Activated T-helper 1 cell treated with anti-CD3 and anti-CD28 coated beads, Interleukin-2, amount 50 U/mL, for 16 hours (primary cell): ENCODE results near the gene SEC16A.
"Not testable (repeated sequence)": the region's sequence is repeated elsewhere in the genome, so short reads cannot be mapped to it uniquely, and the experiment has no call there.

Experiments
- DNase-seq, 2 donors: peaks; one replicate each; pipeline ENCODE4 v3.0.0-alpha.2; 2020; ENCODE audit warnings: low read depth in 1 of 2, low spot score in 1 of 2

The SEC16A gene

DNA sequence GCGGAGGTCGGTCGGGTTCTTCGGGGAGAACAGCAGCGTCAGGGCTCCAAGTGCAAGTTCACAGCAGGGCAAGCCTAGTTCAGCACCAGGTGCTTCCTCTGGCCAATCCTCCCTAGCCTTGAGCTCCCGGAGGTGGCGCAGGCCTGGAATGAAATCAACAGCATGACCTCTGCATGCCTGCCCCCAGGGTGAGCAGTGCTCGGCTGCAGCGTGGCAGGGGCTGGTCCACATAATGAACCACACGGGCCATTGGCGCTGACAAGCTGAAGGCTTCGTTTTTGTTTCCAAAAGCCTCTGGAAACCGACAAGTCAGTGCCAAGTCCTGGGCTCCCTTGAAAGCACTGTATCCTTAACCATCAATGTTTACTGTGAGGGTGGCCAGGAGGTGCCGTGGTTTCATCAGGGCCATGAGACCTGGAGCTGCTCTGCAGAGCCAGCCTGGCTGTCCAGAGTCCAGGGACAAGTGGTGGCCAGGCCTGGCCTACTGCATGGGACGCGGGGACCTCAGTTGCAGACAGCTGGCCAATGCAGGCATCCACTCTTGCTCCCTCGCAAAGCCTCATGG is 41.1 kb downstream of the SEC16A start:
- DNase-seq: no peak

DNA sequence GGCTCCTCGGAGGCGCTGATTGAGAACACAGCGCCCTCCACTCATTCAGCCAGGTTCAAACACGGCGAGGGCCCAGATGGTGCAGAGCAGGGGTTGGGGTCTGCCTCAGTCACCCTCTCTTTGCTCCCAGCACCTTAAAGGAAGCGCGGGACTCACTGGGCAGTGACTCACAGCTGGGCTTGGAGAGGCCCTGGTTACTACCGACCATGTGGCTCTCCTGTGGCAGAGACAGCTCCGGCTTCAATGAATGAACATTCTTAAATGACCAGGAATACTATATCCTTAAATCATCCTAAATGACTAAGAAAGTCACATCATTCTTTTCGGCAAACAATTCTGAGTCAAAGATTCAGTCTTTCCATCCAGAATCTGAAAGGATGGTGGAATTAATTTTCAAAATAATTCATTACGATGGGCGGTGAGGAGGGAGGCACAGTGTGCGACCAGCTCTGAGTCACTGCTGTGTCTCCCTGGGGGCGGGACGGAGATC is 41.6 kb downstream of the SEC16A start:
- DNase-seq: no peak

DNA sequence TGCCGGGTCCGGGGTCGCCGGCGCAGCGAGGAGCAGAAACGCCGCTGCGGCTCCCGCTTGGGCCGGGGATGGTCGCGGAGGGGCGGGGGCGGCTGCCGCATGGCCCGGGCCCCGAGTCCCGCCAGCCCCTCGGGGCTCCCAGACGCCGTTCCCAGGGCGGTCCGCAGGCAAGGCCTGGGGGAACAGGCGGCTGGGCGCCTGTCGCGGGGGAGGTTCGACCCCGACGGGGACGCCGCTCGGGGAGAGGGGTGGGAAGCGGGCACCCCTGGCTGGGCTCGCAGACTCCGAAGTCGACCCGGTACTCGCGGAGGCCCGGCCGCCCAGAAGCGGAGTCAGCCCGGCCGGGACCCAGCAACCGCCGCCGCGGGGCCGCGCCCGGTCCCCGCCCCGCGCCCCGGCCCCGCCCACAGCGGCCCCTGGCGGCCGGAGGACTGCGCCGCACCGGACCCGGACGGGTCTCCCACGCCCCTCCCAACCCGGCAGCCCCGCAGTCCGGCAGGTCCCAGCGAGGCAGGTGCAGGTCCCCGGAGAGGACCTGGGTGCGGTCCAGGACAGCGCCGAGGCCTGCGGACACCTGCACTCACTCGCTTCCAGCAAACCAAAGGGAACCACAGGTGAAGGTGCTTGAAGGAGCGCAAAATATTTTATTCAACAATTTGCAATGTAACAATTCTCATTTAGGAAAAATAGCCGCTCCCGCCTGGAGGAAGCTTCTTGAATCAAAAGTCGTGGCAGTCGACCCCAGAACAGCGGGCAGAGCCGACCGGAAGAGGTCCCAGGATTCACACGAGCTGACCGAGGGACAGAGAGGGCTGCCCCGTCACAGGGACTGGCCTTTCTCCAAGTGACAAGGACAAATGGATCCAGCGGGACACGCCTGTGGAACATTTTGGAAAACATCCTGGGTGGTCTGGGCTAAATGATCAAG is 43.1 kb downstream of the SEC16A start, which contains the start of gene INPP5E:
Gene INPP5E, minus strand, starts transcription at position 365 of the 928 bp plus-strand sequence. CDS start 426 bp downstream, outside the sequence.
- peak; percentile 77 to 79 for DNase-seq

DNA sequence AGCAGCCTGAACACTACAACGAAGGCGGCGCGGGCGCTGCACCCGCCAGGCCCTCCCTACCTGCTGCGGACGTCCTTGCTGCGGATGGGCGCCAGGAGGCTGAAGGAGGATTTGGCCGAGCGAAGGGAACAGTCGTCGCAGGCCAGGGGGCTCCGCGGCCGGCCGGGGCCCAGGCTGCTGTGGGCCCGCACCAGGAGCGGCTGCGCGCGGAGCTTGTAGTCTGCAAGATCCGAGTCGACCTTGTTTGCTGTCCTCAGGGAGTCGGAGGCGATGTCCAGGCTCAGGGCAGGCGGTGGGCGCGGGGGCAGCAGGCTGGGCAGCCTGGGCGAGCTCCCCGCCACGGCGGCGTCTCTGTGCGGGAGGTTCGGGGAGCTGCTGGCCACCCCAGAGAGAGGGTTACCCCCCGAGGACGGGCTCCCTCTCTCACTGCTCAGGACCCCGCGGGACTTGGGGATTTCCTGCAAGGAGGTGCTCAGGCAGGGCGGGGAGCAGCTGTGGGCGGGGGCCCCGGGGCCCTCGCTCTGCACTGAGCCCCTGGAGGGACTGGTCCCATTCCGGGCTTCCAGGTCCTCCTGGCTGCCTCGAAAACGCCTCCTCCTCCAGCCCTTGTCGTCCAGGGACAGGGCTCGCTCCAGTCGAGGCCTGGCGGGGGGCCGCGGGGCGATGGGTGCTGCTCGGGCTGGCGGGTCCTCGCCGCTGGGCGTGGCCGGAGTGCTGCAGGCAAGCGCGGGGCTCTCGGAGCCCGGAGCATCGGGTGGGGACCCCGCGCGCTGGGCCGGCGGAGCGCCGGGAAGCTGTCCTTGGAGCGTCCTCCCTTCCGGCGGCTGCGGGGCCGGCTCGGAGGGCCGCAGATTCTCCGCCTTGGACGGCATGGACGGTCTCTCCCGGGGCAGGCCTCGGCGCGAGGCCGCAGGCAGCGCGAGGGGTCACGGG is 44.0 kb downstream of the SEC16A start:
- peak; percentile 18 to 36 for DNase-seq

DNA sequence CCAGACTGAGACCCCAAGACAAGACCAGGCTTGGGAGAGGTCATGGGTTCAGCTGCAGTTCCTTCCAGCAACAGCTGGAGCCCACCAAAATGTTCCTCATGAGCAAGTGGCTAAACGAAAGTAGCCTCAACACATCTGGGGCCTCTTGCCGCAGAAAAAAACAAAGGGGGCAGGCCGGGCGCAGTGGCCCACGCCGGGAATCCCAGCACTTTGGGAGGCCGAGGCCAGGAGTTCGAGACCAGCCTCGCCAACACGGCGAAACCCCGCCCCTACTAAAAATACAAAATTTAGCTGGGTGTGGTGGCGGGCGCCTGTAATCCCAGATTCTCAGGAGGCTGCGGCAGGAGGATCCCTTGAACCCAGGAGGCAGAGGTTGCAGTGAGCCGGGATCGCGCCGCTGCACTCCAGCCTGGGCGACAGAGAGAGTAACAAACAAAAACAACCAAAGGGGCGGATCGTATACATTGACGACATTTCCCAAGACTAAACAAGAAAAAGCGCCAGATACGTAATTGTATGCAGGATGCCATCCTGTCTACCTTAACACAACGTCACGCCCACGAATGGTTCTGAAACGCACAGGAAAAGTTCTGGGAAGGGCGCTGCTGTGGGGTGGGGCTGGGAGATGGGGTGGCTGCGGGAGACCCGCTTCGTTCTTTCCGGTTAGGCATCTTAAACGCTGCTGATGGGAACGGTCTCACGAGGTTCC is 44.8 kb downstream of the SEC16A start:
- DNase-seq: no peak

DNA sequence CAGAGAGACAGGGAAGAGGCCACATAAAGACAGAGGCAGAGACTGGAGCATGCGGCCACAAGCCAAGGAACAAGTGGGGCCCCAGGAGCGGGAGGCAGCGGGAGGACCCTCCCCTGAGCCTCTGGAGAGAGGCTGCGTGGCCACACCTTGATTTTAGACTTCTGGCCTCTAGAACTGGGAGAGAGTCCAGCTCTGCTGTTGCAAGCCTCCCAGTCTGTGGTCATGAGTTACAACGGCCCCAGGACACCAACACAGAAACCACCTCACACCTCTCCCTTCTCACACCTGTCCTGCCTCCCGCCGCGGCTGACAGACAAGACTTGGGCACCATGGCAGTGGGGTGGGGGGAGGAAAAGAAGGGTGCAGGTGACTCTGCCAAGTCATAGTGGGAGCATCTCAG is 45.4 kb downstream of the SEC16A start:
- DNase-seq: no peak

DNA sequence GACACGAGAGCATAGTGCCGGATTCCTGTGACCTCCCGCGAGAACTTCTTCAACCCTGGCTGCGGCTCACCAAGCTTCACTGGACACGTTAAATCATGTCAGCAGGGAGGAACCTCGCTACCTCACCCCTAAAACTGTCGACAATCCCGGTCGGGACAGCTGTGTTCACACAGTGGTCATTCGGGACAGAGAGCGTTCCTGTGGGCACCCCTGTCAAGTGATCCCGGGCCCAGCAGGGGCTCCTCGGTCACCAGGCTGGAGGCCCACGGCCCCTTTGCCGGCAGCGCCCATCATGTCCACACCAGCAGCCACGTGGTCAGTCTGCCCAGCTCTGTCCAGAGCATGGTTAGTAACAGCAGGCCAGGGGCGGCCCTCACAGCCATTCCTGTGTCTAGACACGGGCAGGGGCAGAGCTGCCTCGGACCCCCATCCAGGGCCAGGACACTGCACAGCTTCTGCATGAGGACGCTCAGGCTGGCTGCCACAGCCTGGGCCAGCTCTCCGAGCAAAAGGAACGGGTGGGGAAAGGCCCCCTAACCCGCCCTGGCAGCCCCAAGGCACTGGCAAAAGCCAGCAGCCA is 46.7 kb downstream of the SEC16A start:
- DNase-seq: no peak

DNA sequence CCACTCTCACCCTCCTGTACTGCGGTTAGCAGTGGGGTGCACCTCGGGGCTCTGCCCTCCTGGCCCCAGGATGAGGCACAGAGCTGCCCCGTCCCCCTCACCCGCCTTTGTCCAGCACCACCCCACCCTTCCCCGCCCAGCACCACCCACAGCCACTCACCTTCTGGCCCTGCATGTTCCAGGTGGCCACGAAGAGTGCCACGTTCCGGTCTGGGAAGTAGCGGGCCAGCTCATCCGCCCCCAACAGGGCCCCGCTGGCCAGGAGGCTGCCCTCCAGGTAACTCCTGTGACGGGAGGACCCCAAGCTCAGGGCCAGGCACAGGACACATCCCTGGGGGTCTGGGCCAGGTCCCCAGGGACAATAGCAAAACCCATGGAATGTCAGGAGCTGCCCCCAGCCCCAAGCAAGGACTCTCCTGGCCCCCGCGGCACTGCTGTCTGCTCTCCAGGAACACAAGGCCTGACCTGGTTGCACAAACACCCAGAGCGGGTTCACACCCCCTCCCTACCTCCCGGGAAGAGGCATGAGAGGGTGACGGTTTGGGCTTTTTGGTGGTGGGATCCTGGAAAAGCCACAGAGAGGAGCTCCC is 48.2 kb downstream of the SEC16A start:
- no peak for DNase-seq

DNA sequence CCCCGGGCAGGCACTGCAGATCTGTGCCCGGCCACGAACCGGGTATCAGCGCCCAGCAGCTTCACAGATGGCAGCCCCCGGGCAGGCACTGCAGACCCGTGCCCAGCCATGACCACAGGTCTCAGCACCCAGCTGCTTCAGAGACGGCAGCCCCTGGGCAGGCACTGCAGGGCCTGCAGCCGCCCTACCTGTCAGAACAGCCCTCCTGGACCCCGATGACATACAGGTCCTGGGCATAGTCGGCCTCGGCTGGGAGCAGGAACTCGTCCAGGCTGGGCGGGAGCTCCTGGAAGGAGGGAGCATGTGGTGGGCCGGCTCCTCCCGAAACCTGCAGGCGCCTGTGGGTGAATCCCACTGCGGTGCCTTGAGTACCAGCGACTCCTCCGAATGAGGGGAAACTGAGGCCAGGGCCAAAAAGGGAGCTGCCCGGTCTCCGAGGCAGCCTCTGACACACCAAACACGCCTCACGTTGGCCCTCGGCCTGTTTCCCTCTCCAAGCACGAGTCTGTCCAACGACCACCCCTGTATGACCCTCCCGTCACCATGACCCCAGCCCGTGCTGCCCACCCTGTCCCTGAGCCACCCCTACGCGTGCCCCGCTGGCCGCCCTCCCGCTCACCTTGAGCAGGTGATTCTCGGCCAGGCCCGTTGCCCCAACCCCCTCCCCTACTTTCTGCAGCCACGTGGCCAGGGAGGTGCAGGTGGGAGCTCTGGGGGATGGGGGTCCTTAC is 48.8 kb downstream of the SEC16A start:
- DNase-seq: no peak

DNA sequence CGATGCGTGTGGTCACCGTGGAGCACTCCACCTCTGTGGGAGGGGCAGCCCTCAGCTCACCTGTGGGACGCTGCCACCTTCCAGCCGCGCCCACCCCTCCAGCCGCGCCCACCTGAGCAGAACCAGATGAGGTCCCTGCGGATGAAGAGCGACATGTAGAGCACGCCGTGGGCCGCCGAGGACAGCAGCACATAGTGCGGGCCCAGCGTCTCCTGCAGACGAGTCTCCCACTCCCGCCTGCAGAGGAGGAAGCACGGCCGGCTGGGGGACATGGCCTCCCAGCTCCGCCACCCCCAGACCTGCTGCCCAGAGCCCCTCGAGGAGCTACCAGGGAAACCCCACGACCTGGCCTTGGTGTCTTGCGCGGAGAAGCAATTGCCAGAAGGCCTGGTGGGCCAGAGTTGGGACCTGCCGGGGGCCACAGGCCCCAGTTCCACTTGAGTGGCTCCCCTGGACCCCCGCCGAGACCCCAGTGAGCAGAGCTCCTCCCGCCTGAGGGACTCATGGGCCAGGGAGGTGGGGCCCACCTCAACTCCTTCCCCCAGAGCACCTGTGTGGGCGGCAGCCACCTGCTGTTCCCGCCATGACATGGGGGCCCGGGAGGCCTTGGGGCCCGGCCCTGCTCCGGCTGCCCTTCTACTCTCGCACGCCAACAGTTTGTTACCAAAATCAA is 49.7 kb downstream of the SEC16A start:
- DNase-seq: no peak

DNA sequence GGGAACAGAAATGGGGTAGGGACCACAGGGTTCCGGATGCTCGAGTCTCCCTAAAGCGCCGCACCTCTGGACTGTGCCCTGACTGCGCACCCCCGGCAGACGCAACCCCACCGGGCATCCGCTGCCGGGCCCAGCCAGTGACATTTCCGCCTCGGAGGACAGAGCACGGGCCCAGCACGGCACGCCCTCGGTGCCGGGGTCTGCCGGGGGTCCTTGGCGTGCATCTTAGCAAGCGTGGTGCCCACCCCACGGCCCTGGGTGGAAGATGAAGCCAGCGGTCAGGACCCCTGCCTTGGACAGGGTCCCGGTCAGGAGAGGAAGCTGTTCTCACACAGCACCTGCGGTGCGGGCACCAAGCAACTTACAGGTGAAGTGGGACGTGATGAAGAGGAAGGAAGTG is 50.2 kb downstream of the SEC16A start:
- no peak for DNase-seq

DNA sequence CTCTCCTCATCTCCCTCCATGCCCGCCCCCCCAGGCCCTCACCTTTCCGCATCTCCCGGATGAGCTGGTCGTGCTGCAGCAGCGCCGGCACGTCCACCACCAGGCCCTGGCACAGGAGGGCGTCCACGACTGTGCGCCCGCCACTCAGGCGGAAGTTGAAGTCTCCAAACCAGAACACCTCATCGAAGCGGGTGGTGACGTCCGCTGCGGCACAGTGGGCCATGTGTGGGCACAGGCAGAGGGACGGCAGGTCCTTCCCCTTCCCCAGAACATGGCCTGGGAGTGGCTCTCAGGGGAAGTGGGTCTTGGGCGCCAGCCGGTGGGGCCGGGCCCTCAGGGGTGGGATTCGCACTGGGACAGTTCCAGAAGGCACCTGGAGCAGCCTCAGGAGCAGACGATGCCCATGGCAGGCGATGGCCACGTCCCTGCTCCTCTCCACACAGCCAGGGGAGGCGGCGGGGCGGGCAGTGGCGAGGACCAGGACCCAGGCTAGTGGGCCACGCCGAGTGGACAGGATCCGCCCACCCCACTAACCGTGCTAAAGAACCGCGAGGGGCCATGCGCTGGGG is 51.0 kb downstream of the SEC16A start:
- no peak for DNase-seq

DNA sequence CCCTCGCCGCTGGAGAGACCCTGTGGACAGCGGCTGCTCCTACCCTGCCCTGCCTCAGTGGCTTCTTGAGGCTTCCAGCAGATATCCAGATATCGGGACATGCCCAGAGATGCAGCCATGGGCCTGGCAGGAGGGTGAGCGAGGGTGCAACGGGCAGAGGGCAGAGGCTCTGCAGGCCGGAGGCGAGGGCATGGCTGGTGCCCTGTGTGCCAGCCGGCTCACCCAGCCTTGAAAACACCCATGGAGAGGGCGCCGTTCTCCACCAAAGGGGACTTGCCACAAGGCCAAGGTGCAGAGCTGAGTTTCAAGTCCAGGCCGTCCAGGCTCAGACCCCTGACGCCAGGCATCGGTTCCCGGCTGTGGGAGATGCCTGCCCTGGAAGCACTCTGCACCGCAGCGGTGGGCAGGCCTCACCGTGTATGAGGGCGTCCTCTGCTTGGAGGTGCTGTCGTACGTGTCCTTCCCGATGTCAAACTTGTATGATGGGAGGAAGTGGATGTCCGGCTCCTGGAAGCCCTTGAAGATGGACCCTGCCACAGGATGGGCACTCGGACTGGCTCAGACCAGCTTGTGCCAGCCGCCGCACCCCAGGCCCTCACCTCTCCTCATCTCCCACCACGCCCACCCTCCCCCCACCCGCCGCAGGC is 52.1 kb downstream of the SEC16A start:
- DNase-seq: no peak

DNA sequence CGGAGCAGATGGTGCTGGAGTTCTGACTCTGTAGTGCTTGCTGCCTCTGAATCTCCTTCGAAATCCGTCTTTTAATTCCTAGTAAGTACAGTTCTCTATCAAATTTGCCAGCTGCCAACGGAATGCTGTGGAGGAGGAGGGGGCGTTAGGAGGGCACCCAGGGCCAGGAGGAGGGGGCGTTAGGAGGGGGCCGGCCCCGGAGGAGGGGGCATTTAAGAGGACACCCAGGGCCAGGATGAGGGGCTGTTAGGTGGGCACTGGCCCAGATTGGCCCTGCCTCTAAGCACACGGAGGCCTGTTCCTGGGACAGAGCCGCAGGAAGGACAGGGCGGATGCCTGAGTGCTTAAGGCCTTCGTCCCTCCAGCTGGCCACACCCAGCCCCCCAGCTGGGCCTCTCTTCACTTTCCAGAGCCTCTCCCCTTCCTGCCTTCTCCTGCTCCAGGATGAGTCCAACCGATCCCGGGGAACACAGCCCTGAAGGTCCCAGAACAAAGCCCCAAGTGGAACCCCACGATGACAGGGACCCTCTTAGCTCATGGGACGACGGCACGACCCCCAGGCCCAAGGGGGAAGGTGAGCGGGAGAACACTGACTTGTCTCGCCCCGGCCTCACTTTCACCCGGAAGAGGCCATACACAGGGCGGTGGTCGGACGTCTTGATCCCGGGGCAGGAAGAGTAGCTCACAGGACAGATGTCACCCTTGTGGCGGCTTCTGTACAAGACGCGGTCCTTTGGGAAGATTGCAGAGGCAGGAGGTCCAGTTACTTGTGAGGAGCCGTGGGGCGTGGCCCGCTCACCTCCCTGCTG is 53.0 kb downstream of the SEC16A start:
- no peak for DNase-seq

DNA sequence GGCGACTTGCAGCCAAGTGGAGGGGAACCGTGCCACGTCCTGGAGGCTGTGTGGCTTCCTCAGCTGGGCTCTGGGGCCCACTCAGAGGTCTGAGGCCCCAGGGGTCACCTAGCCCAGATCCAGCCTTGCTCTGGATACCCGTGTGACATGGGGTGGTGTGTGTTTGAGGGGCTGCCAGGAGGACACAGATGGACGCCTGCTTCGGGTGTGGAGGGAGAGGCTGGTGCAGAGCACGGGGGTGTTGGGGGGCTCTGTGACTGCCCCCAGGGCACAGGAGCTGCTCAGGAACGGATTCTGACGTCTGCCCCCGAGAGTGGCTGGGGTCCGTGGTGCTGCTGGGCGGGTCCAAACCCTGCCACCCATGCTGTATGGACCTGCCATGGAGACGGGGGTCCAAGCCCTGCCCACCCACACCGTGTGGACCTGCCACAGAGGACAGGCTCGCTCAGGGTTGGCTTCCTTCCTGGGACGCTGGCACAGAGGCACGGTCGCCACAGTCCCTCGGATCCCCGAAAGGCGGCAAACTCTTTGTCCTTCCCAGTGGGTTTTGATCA is 53.7 kb downstream of the SEC16A start:
- no peak for DNase-seq

DNA sequence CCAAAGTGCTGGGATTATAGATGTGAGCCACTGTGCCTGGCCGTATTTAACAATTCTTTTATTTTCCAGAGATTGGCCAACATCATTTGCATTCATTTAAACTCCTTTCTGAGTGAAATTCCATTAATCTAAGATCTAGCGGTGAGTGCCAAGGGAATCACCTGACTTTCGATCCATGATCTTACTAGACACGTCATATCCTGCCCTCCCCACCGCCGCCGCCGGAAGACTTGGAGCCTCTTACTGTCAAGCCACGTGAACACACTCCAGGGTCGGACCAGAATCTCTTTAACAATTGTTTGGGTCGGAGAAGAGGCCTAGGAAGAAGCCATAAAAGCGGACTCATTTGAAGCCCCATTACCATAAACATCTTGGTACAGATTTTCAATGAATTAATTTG is 56.1 kb downstream of the SEC16A start:
- no peak for DNase-seq

DNA sequence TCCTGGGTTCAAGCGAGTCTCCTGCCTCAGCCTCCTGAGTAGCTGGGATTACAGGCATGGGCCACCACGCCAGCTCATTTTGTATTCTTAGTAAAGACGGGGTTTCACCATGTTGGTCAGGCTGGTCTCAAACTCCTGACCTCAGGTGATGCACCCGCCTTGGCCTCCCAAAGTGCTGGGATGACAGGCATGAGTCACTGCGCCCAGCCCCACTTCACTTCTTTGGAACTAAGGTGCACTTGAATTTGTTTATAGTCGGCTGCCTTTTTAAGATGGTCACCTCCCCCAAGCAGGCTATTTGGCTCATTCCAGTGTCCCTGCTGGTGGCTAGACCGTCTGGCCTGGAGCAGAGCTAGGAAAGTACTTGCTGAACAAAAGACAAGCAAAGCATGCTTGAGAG is 57.5 kb downstream of the SEC16A start:
- not testable (repeated sequence) for DNase-seq
